Heart left ventricle (tissue), 16 donors: Measurements from ENCODE around the gene ZNF148. TPM values are rescaled to one million over a fixed set of nuclear protein-coding genes. Genes with fewer than 3 reads are reported as not detected.

Experiments used
- ATAC-seq, 4 donors: fragments of 200-7000 bp; cut with Tn5 transposase; one replicate each; pipeline ENCODE4 v1.9.1; 2020 to 2022; ENCODE audit warnings: moderate library complexity in 4 of 4, mild to moderate bottlenecking in 3 of 4, moderate number of reproducible peaks in 1 of 4
- DNase-seq, 5 donors: peaks; one replicate each; pipeline ENCODE4 v3.0.0-alpha.2; 2020
- H3K27ac ChIP-seq, 12 donors: fragments of 200-600 bp; sonication (generic) in 4 of 12; one replicate each; pipeline versions ENCODE4 v1.5.0 to v1.8.0; 2016 to 2022; ENCODE audit warnings: mild to moderate bottlenecking in 2 of 12
- H3K27me3 ChIP-seq, 9 donors: fragments of 200-600 bp; sonication (generic) in 2 of 9; one replicate each; pipeline versions ENCODE4 v1.5.1 to v1.8.0; 2016 to 2022; ENCODE audit warnings: mild to moderate bottlenecking in 3 of 9
- H3K36me3 ChIP-seq, 9 donors: fragments of 200-600 bp; sonication (generic) in 2 of 9; one replicate each; pipeline versions ENCODE4 v1.5.0 to v1.8.0; 2018 to 2022; ENCODE audit warnings: mild to moderate bottlenecking in 2 of 9
- H3K4me1 ChIP-seq, 12 donors: fragments of 200-600 bp; sonication (generic) in 4 of 12; one replicate each; pipeline versions ENCODE4 v1.5.0 to v1.8.0; 2016 to 2022; ENCODE audit warnings: mild to moderate bottlenecking in 3 of 12
- H3K4me3 ChIP-seq, 12 donors: fragments of 200-600 bp; sonication (generic) in 4 of 12; one replicate each; pipeline versions ENCODE4 v1.5.0 to v1.8.0; 2017 to 2022; ENCODE audit warnings: mild to moderate bottlenecking in 9 of 12, moderate library complexity in 4 of 12
- H3K9me3 ChIP-seq, 12 donors: fragments of 200-600 bp; sonication (generic) in 4 of 12; one replicate each; pipeline versions ENCODE4 v1.5.0 to v1.8.0; 2016 to 2022; ENCODE audit warnings: mild to moderate bottlenecking in 1 of 12
- CTCF ChIP-seq, 12 donors: fragments of 200-600 bp; sonication (generic) in 4 of 12; IDR thresholded peaks; one replicate each; pipeline versions ENCODE4 v1.5.0 to v1.8.0; 2018 to 2022; ENCODE audit warnings: antibody characterized with exemption in 12 of 12, mild to moderate bottlenecking in 5 of 12
- POLR2A ChIP-seq, 2 donors: fragments of 450-650 bp; IDR thresholded peaks; one replicate each; pipeline ENCODE4 v1.6.1; 2017; ENCODE audit warnings: antibody characterized with exemption in 2 of 2, mild to moderate bottlenecking in 2 of 2, moderate library complexity in 2 of 2
- WGBS, 4 donors: extraction: QIAGEN DNeasy Blood & Tissue Kit in 2 of 4; methylation state at CpG; one replicate each; pipeline versions ENCODE4 v1.1.5 to v1.1.7; 2013 to 2018; 5-methylcytosine and 5-hydroxymethylcytosine counted together
- intact Hi-C, 10 donors: fragments of 100-400 bp; cut with DNase I; formaldehyde crosslinking; loops; one replicate each; pipeline versions ENCODE4 v1.11.1 to v1.14.2; 2022
- polyA plus RNA-seq, 2 donors: library from polyadenylated mRNA; stranded (reverse); fragments of 200-250 nt; gene quantifications; one replicate each; pipeline ENCODE4 v1.2.3, GENCODE V29; 2013
- total RNA-seq, 9 donors: library from RNA; depleted of rRNA in 2 of 9; stranded (reverse); fragments of >200 nt in 2 of 9; fragmentation: NEBNext Ultra II Directional in 3 of 9; extraction: Animal tissue kit (Norgen Biotek cat#: 25700) in 3 of 9; gene quantifications; one replicate each; pipeline versions ENCODE4 v1.1.0 to v1.2.4, GENCODE V29; 2016 to 2023
- donor health status: ischemic (EF 13 %, LVEDD 7.1; RV severe dilation, severe dysfunction).
- donor health status: healthy with polysubstance abuse.
- donor health status: DM: no; HTN: yes; CAD: no.
- donor health status: DM: no; HTN: no; CAD: no.
- donor health status: ischemic (EF 25% LVEDD 6.9; RV normal size, moderate dysfunction).
- donor health status: ischemic (EF 25% LVEDD 5.7; RV mildly dilated, moderate dysfunction).
- donor health status: healthy.
- donor health status: DM: yes; HTN: yes; CAD: no.
- donor health status: ischemic (EF 35%, LVEDD 5.7; RV mildly dilated, moderate dysfunction).
- donor health status: nonischemic (EF 11% LVEDD 7.7; RV severe dilation, severe dysfunction).
- donor health status: DM: yes; HTN: yes; CAD: no.
- donor health status: PGD.
- donor health status: ischemic (EF 29% LVEDD 5.4; RV normal size, mild dysfunction).
- donor health status: nonischemic (EF 23%, LVEDD 6.1; RV moderate dilation, normal function).

Gene ZNF148
- total and polyA plus RNA-seq, 11 donors: 4.5 to 62.4 (median 39.0) TPM

- intact Hi-C loops: no loop called here
- no peaks in the 10 kb centered on the region for H3K9me3 ChIP-seq
- ATAC-seq: no peak
- H3K36me3 ChIP-seq: no peaks in the 10 kb centered on the region
- H3K27me3 ChIP-seq: no peaks in the 10 kb centered on the region
- no peak for DNase-seq
- no peak overlapping the region for H3K4me3 ChIP-seq
- TF ChIP-seq POLR2A (IDR thresholded peaks at IDR 0.05) (no peak), CTCF (IDR thresholded peaks at IDR 0.05) (no peak)
- no peak overlapping the region for H3K27ac ChIP-seq
- no peaks in the 10 kb centered on the region for H3K4me1 ChIP-seq
- 68 to 80% (median 78%) methylated on average over 1 of the region's 1 CpG for WGBS, 4 donors
Observed at GRCh38 chr3:125382298-125382697, 7.2 kb upstream of the ZNF148 start.

GRCh38 chr3:125381743-125382142 is 6.6 kb upstream of the ZNF148 start:
- H3K36me3 ChIP-seq: no peaks in the 10 kb centered on the region
- TF ChIP-seq CTCF (IDR thresholded peaks at IDR 0.05) (no peak), POLR2A (IDR thresholded peaks at IDR 0.05) (no peak)
- no peaks in the 10 kb centered on the region for H3K9me3 ChIP-seq
- DNase-seq (no peak), ATAC-seq (no peak)
- H3K27ac ChIP-seq: no peak overlapping the region
- H3K4me3 ChIP-seq: no peak overlapping the region
- intact Hi-C loops: no loop called here
- H3K4me1 ChIP-seq: no peaks in the 10 kb centered on the region
- H3K27me3 ChIP-seq: no peaks in the 10 kb centered on the region
- 69 to 74% (median 72%) methylated on average over 5 of the region's 5 CpGs for WGBS, 4 donors

- no peak for TF ChIP-seq CTCF (IDR thresholded peaks at IDR 0.05)
- Histone ChIP-seq H3K27ac (no peak overlapping the region), H3K4me1 (peaks cover 0 to 4% (median under 1%) of the 10 kb centered on the region in 12 donors), H3K9me3 (no peaks in the 10 kb centered on the region), H3K4me3 (no peak overlapping the region), H3K36me3 (no peaks in the 10 kb centered on the region), H3K27me3 (no peaks in the 10 kb centered on the region)
- DNase-seq: no peak
- WGBS, 4 donors: 75 to 84% (median 77%) methylated on average over 2 of the region's 2 CpGs
- intact Hi-C loops: no loop called here
- ATAC-seq: no peak
Observed at GRCh38 chr3:125381314-125381713, 6.2 kb upstream of the ZNF148 start.

- no peaks in the 10 kb centered on the region for H3K36me3 ChIP-seq
- no peak overlapping the region for H3K4me3 ChIP-seq
- no peak for TF ChIP-seq POLR2A (IDR thresholded peaks at IDR 0.05)
- TF ChIP-seq CTCF (IDR thresholded peaks at IDR 0.05): no peak
- ATAC-seq: no peak
- no peaks in the 10 kb centered on the region for H3K27me3 ChIP-seq
- WGBS, 4 donors: 93 to 97% (median 95%) methylated on average over 2 of the region's 2 CpGs
- peaks cover 0 to 11% (median 6%) of the 10 kb centered on the region in 12 donors for H3K4me1 ChIP-seq
- no peak for DNase-seq
- intact Hi-C loops: loop anchor here in 4 of 10 donors (5.0 to 10.0 kb wide), 4 partner anchors 65 to 385 kb away; no protein-coding TSS in a partner anchor
- H3K27ac ChIP-seq: no peak overlapping the region
- no peaks in the 10 kb centered on the region for H3K9me3 ChIP-seq
Observed at GRCh38 chr3:125379483-125379882, 4.4 kb upstream of the ZNF148 start.
